Measurements from ENCODE around the gene SQOR. TPM values are rescaled to one million over a fixed set of nuclear protein-coding genes. Genes with fewer than 3 reads are reported as not detected.

The SQOR gene
- total and polyA plus RNA-seq, 2 experiments from 2014 or later, result 0.23 TPM; not detected in 1

GRCh38 chr15:45586601-45587094 is 48.2 kb upstream of the SQOR start:
- ATAC-seq, result no peak; the same call in 2 of the 3 replicates
- peaks cover 3% of the 10 kb centered on the region; the same call in 1 of the 2 replicates for H3F3A ChIP-seq (replicated peaks; ENCODE audit: low read depth)

GRCh38 chr15:45587095-45587862 is 47.5 kb upstream of the SQOR start, which contains the start of gene BLOC1S6:
Gene BLOC1S6, plus strand, starts transcription at chr15:45587379. Its CDS starts 65 bp downstream, at chr15:45587444.
- Mint-ChIP-seq H3K9me3 (no peaks in the 10 kb centered on the region), H3K4me3 (peak within 1 kb of the TSS; percentile 91), H3K27me3 (ENCODE audit: insufficient read depth, low read depth, poor library complexity) (peaks cover 13% of the 10 kb centered on the region), H3K36me3 (ENCODE audit: low read depth) (no peaks in the 10 kb centered on the region), H3K4me1 (peaks cover 21% of the 10 kb centered on the region; the same call in 2 of the 3 replicates), H3K27ac (peak within 1 kb of the TSS; percentile 100)
- H4K20me1 ChIP-seq (replicated peaks; ENCODE audit: insufficient read depth), result peaks cover 8% of the 10 kb centered on the region; the same call in 1 of the 2 replicates
- peak within 1 kb of the TSS; percentile 99 for H2AFZ ChIP-seq
- H3K4me1 ChIP-seq (ENCODE audit: insufficient read depth), result peaks cover 13% of the 10 kb centered on the region
- no peaks in the 10 kb centered on the region for H3K9me2 ChIP-seq (ENCODE audit: insufficient read depth)
- DNase-seq (ENCODE audit: low spot score), result peak; percentile 97
- peaks cover 47% of the 10 kb centered on the region for H3K79me2 ChIP-seq (replicated peaks; ENCODE audit: insufficient read depth)
- no peaks in the 10 kb centered on the region for H3K36me3 ChIP-seq (ENCODE audit: insufficient read depth)
- H3K4me2 ChIP-seq, result peak within 1 kb of the TSS; percentile 99
- no peaks in the 10 kb centered on the region for H3K27me3 ChIP-seq (ENCODE audit: insufficient read depth)
- H3F3A ChIP-seq (replicated peaks; ENCODE audit: low read depth), result peaks cover 3% of the 10 kb centered on the region; the same call in 1 of the 2 replicates
- peak within 1 kb of the TSS; percentile 98 for H3K4me3 ChIP-seq
- peak within 1 kb of the TSS; percentile 98 for H3K27ac ChIP-seq (ENCODE audit: low read depth)
- peak; percentile 95 for ATAC-seq
- no peak for TF ChIP-seq JUNB (IDR thresholded peaks at IDR 0.05; ENCODE audit: unreplicated experiment)
- no peak for TF ChIP-seq ETS1 (IDR thresholded peaks at IDR 0.05)
- no peak for TF ChIP-seq EZH2phosphoT487 (IDR thresholded peaks at IDR 0.05; ENCODE audit: unreplicated experiment)
- TF ChIP-seq CTCF (conservative IDR thresholded peaks at IDR 0.05; ENCODE audit: low read depth in 2 of 2), result no peak
- TF ChIP-seq ZNF114 (CRISPR knock-in tag; IDR thresholded peaks at IDR 0.05), result no peak

More at GRCh38 chr15:45586601-45587094, 48.2 kb upstream of the SQOR start:
- no peaks in the 10 kb centered on the region for H3K36me3 Mint-ChIP-seq (ENCODE audit: low read depth)
- no peaks in the 10 kb centered on the region for H3K27me3 ChIP-seq (ENCODE audit: insufficient read depth)
- no peaks in the 10 kb centered on the region for H3K9me3 Mint-ChIP-seq
- H3K27me3 Mint-ChIP-seq (ENCODE audit: insufficient read depth, low read depth, poor library complexity), result peaks cover 12% of the 10 kb centered on the region
- peaks cover 13% of the 10 kb centered on the region for H3K4me1 ChIP-seq (ENCODE audit: insufficient read depth)
- H3K36me3 ChIP-seq (ENCODE audit: insufficient read depth), result no peaks in the 10 kb centered on the region
- H3K27ac ChIP-seq (ENCODE audit: low read depth), result peak overlapping the region; percentile 98
- peak overlapping the region; percentile 99 for H3K4me2 ChIP-seq
- no peaks in the 10 kb centered on the region for H3K9me2 ChIP-seq (ENCODE audit: insufficient read depth)
- peak overlapping the region; percentile 100 for H3K27ac Mint-ChIP-seq
- DNase-seq (ENCODE audit: low spot score), result no peak
- peaks cover 40% of the 10 kb centered on the region for H3K79me2 ChIP-seq (replicated peaks; ENCODE audit: insufficient read depth)
- peak overlapping the region; percentile 98 for H3K4me3 ChIP-seq
- H2AFZ ChIP-seq, result peak overlapping the region; percentile 99; the same call in 1 of the 2 replicates
- peaks cover 5% of the 10 kb centered on the region; the same call in 1 of the 2 replicates for H4K20me1 ChIP-seq (replicated peaks; ENCODE audit: insufficient read depth)
- peak overlapping the region; percentile 91 for H3K4me3 Mint-ChIP-seq
- TF ChIP-seq EZH2 (IDR thresholded peaks at IDR 0.05; ENCODE audit: low read depth, unreplicated experiment), result no peak
- TF ChIP-seq ZNF331 (CRISPR knock-in tag; IDR thresholded peaks at IDR 0.05; ENCODE audit: low read depth), result no peak
- no peak for TF ChIP-seq STAT1 (IDR thresholded peaks at IDR 0.05; ENCODE audit: unreplicated experiment)
- no peak for TF ChIP-seq ETS1 (IDR thresholded peaks at IDR 0.05)
- no peak for TF ChIP-seq EZH2phosphoT487 (IDR thresholded peaks at IDR 0.05; ENCODE audit: unreplicated experiment)
- no peak for TF ChIP-seq JUNB (IDR thresholded peaks at IDR 0.05; ENCODE audit: unreplicated experiment)
- peaks cover 21% of the 10 kb centered on the region; the same call in 2 of the 3 replicates for H3K4me1 Mint-ChIP-seq

Data from GM23338 (cell line).